Lower lobe of right lung (tissue), 2 donors: ENCODE data around the gene SH3PXD2A. TPM values are rescaled to one million over a fixed set of nuclear protein-coding genes. Genes with fewer than 3 reads are reported as not detected.

Source experiments
- ATAC-seq, 2 donors: fragments of 200-7000 bp; cut with Tn5 transposase; one replicate each; pipeline ENCODE4 v1.9.1; 2020 to 2022; ENCODE audit warnings: mild to moderate bottlenecking in 2 of 2, moderate library complexity in 2 of 2
- DNase-seq: peaks from one replicate; pipeline ENCODE4 v3.0.0-alpha.2; 2020
- H3K27ac ChIP-seq: fragments of 200-600 bp; one replicate; pipeline ENCODE4 v1.8.0; 2022
- H3K27me3 ChIP-seq: fragments of 200-600 bp; one replicate; pipeline ENCODE4 v1.8.0; 2022; ENCODE audit warnings: low read depth
- H3K36me3 ChIP-seq: fragments of 200-600 bp; one replicate; pipeline ENCODE4 v1.8.0; 2022; ENCODE audit warnings: mild to moderate bottlenecking
- H3K4me1 ChIP-seq: fragments of 200-600 bp; one replicate; pipeline ENCODE4 v1.8.0; 2022
- H3K4me3 ChIP-seq: fragments of 200-600 bp; one replicate; pipeline ENCODE4 v1.8.0; 2022; ENCODE audit warnings: mild to moderate bottlenecking
- H3K9me3 ChIP-seq: fragments of 200-600 bp; one replicate; pipeline ENCODE4 v1.8.0; 2022
- CTCF ChIP-seq: fragments of 200-600 bp; IDR thresholded peaks from one replicate; pipeline ENCODE4 v1.8.0; 2022; ENCODE audit warnings: antibody characterized with exemption, mild to moderate bottlenecking
- intact Hi-C: fragments of 100-400 bp; cut with DNase I; formaldehyde crosslinking; loops from one replicate; pipeline ENCODE4 v1.11.0; 2022
- total RNA-seq: library from RNA; stranded (reverse); fragmentation: NEBNext Ultra II Directional; extraction: Animal tissue kit (Norgen Biotek cat#: 25700); gene quantifications from one replicate; pipeline ENCODE4 v1.2.1, GENCODE V29; 2021
- donor health status: DM: no; HTN: yes; CAD: no; lungs with severe emphysema.

SH3PXD2A gene
- total RNA-seq, 1 donor from 2014 or later = 34.8 TPM

GRCh38 chr10:103751667-103752290 lies 103.6 kb downstream of the SH3PXD2A start:
- Histone ChIP-seq H3K4me3 (no peak overlapping the region), H3K27ac (no peak overlapping the region), H3K27me3 (no peaks in the 10 kb centered on the region), H3K9me3 (peaks cover 7% of the 10 kb centered on the region), H3K4me1 (peaks cover 9% of the 10 kb centered on the region), H3K36me3 (no peaks in the 10 kb centered on the region)
- no peak for ATAC-seq
- DNase-seq = no peak
- no peak for TF ChIP-seq CTCF
- intact Hi-C loops = no loop called here

- peaks cover 7% of the 10 kb centered on the region for H3K9me3 ChIP-seq
- peaks cover 18% of the 10 kb centered on the region for H3K4me1 ChIP-seq
- H3K27ac ChIP-seq = no peak overlapping the region
- no peaks in the 10 kb centered on the region for H3K36me3 ChIP-seq
- intact Hi-C loops = no loop called here
- ATAC-seq = no peak
- H3K4me3 ChIP-seq = no peak overlapping the region
- no peaks in the 10 kb centered on the region for H3K27me3 ChIP-seq
- no peak for TF ChIP-seq CTCF
- DNase-seq = no peak
Observed at GRCh38 chr10:103750836-103751235, 104.5 kb downstream of the SH3PXD2A start.

GRCh38 chr10:103749779-103750178 lies 105.6 kb downstream of the SH3PXD2A start:
- Histone ChIP-seq H3K27ac (no peak overlapping the region), H3K4me3 (no peak overlapping the region), H3K4me1 (peaks cover 22% of the 10 kb centered on the region), H3K36me3 (no peaks in the 10 kb centered on the region), H3K9me3 (peaks cover 7% of the 10 kb centered on the region), H3K27me3 (no peaks in the 10 kb centered on the region)
- ATAC-seq (no peak), DNase-seq (no peak)
- no peak for TF ChIP-seq CTCF
- intact Hi-C loops = no loop called here

- Histone ChIP-seq H3K4me1 (peaks cover 22% of the 10 kb centered on the region), H3K27ac (no peak overlapping the region), H3K9me3 (peaks cover 7% of the 10 kb centered on the region), H3K27me3 (no peaks in the 10 kb centered on the region), H3K4me3 (no peak overlapping the region), H3K36me3 (no peaks in the 10 kb centered on the region)
- intact Hi-C loops = no loop called here
- no peak for TF ChIP-seq CTCF
- ATAC-seq = no peak
- no peak for DNase-seq
Observed at GRCh38 chr10:103748020-103748419, 107.4 kb downstream of the SH3PXD2A start.

GRCh38 chr10:103747193-103747865 lies 108.0 kb downstream of the SH3PXD2A start:
- intact Hi-C loops = no loop called here
- no peak for DNase-seq
- no peak overlapping the region for H3K4me3 ChIP-seq
- peaks cover 2% of the 10 kb centered on the region for H3K9me3 ChIP-seq
- ATAC-seq = peak in 1 of 2 donors; percentile 20
- peaks cover 22% of the 10 kb centered on the region for H3K4me1 ChIP-seq
- H3K36me3 ChIP-seq = no peaks in the 10 kb centered on the region
- no peaks in the 10 kb centered on the region for H3K27me3 ChIP-seq
- no peak overlapping the region for H3K27ac ChIP-seq
- TF ChIP-seq CTCF = no peak
